DND-41 (cell line): ENCODE data around the gene SLC7A1.

Experiments
- ATAC-seq: fragments of 200-7000 bp; cut with Tn5 transposase; 3 replicates; pipeline ENCODE4 v1.9.1; 2021; ENCODE audit warnings: low read depth; ENCODE audit not compliant: insufficient read depth
- DNase-seq: peaks from one replicate; pipeline ENCODE4 v3.0.0-alpha.2; 2020
- H2AFZ ChIP-seq: 2 replicates; pipeline ENCODE4 v1.6.0; 2012; ENCODE audit warnings: low read depth, low read length
- H3K27ac ChIP-seq: 2 replicates; pipeline ENCODE4 v1.5.1; 2012; ENCODE audit warnings: low read length, inconsistent platforms
- H3K27me3 ChIP-seq: fragments of 200-600 bp; sonication (generic); 2 replicates; pipeline ENCODE4 v1.6.0; 2012; ENCODE audit warnings: low read length, mild to moderate bottlenecking, inconsistent platforms; ENCODE audit not compliant: insufficient read depth, poor library complexity
- H3K36me3 ChIP-seq: 2 replicates; pipeline ENCODE4 v1.5.1; 2012; ENCODE audit warnings: low read length, inconsistent platforms; ENCODE audit not compliant: insufficient read depth
- H3K4me1 ChIP-seq: 2 replicates; pipeline ENCODE4 v1.5.1; 2012; ENCODE audit warnings: mild to moderate bottlenecking, low read length; ENCODE audit not compliant: insufficient read depth
- H3K4me2 ChIP-seq: 2 replicates; pipeline ENCODE4 v1.6.0; 2012; ENCODE audit warnings: mild to moderate bottlenecking, moderate library complexity, low read length, inconsistent platforms; ENCODE audit not compliant: insufficient read depth
- H3K4me3 ChIP-seq, 2 experiments: fragments of 200-600 bp in 1 of 2; shearing (Covaris generic) in 1 of 2; 2 replicates each; pipeline ENCODE4 v1.5.1; 2012 to 2016; ENCODE audit warnings: inconsistent platforms in 2 of 2, low read length in 2 of 2, mild to moderate bottlenecking in 2 of 2, low read depth in 1 of 2, moderate library complexity in 1 of 2
- H3K79me2 ChIP-seq: 2 replicates; pipeline ENCODE4 v1.6.0; 2012; ENCODE audit warnings: low read length, inconsistent platforms; ENCODE audit not compliant: insufficient read depth
- H3K9ac ChIP-seq: 2 replicates; pipeline ENCODE4 v1.6.0; 2012; ENCODE audit warnings: low read depth, mild to moderate bottlenecking, inconsistent platforms, low read length, moderate library complexity
- H3K9me3 ChIP-seq: 2 replicates; pipeline ENCODE4 v1.5.1; 2012; ENCODE audit warnings: low read length, moderate library complexity, mild to moderate bottlenecking, inconsistent platforms; ENCODE audit not compliant: insufficient read depth, severe bottlenecking
- H4K20me1 ChIP-seq: 2 replicates; pipeline ENCODE4 v1.6.0; 2012; ENCODE audit warnings: low read length; ENCODE audit not compliant: insufficient read depth
- EZH2 ChIP-seq: IDR thresholded peaks from 3 replicates; pipeline ENCODE4 v1.6.1; 2012; ENCODE audit warnings: borderline replicate concordance, low read depth, mild to moderate bottlenecking, moderate library complexity, low read length, inconsistent platforms; ENCODE audit not compliant: severe bottlenecking
- TF ChIP-seq, protein P1 (sequence below): IDR thresholded peaks from 2 replicates; pipeline ENCODE4 v1.5.1; 2012; ENCODE audit warnings: borderline replicate concordance, low read length, moderate library complexity, mild to moderate bottlenecking; ENCODE audit not compliant: poor library complexity, severe bottlenecking; ENCODE audit errors: extremely low read depth

SLC7A1 gene

DNA sequence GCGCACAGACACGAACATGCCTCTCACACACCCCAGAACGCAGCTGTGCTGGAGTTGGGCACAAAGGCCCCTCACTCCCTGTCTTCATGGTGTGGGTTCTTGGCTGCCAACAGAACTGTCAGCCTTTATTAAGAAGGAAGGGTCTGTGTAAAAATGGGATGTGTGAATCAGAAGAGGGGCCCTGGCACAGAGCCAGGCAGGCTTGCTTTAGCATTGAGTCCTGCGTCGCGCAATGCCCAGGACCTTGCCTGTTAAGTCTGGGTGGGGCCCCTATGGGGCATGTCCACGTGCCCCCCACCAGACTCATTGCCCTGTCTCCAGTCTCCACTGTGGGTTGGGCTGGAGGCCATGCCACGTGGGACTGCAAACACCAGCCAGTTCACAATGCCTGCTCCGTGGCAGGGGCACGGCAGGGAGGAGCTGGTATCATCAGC is 84.8 kb downstream of the SLC7A1 start:
- peaks cover 69% of the 10 kb centered on the region for H3K36me3 ChIP-seq
- TF ChIP-seq EZH2, result no peak
- TF ChIP-seq, protein P1, sequence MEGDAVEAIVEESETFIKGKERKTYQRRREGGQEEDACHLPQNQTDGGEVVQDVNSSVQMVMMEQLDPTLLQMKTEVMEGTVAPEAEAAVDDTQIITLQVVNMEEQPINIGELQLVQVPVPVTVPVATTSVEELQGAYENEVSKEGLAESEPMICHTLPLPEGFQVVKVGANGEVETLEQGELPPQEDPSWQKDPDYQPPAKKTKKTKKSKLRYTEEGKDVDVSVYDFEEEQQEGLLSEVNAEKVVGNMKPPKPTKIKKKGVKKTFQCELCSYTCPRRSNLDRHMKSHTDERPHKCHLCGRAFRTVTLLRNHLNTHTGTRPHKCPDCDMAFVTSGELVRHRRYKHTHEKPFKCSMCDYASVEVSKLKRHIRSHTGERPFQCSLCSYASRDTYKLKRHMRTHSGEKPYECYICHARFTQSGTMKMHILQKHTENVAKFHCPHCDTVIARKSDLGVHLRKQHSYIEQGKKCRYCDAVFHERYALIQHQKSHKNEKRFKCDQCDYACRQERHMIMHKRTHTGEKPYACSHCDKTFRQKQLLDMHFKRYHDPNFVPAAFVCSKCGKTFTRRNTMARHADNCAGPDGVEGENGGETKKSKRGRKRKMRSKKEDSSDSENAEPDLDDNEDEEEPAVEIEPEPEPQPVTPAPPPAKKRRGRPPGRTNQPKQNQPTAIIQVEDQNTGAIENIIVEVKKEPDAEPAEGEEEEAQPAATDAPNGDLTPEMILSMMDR, result no peak

DNA sequence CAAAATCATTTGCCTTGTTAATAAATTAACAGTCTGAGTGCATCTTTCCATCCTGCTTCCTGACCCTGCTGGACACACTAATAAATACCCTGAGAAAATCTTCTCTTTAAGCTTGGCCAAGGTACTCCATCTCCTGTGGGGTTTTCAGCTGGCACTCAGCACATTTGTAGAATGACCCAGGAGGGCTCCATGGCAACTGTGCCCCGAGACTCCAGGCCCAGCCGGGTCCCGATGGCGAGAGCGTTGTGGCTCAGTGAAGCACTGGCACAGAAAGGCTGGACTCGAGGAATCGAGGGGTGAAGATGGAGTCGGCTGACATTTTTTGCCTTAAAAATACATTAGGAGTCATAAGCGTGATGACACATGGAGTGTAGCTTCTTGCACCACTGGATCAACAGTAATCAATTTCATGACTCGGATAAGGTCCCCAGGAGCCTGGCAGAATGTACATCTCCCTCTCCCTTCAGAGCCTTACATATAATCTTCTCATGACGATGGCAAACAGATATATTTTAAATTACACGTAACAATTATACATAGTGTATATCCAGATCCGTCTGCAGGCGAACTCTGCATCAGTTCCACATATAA is 85.4 kb downstream of the SLC7A1 start:
- Histone ChIP-seq H3K9me3 (no peaks in the 10 kb centered on the region), H3K9ac (no peak overlapping the region), H4K20me1 (peaks cover 43% of the 10 kb centered on the region), H3K79me2 (no peaks in the 10 kb centered on the region), H3K27ac (no peak overlapping the region), H3K36me3 (peaks cover 65% of the 10 kb centered on the region), H3K4me1 (no peaks in the 10 kb centered on the region), H3K4me2 (no peak overlapping the region), H3K4me3 (no peak overlapping the region), H3K27me3 (no peaks in the 10 kb centered on the region), H2AFZ (no peak overlapping the region)
- ATAC-seq (no peak), DNase-seq (no peak)
- TF ChIP-seq, protein P1, result no peak
- no peak for TF ChIP-seq EZH2

More for the DNA sequence above, 84.8 kb downstream of the SLC7A1 start:
- H3K4me1 ChIP-seq, result no peaks in the 10 kb centered on the region
- no peak overlapping the region for H3K4me3 ChIP-seq
- no peak overlapping the region for H2AFZ ChIP-seq
- H3K27ac ChIP-seq, result no peak overlapping the region
- no peak overlapping the region for H3K4me2 ChIP-seq
- ATAC-seq, result no peak
- H3K79me2 ChIP-seq, result no peaks in the 10 kb centered on the region
- no peaks in the 10 kb centered on the region for H3K9me3 ChIP-seq
- peaks cover 47% of the 10 kb centered on the region for H4K20me1 ChIP-seq
- H3K9ac ChIP-seq, result no peak overlapping the region
- DNase-seq, result no peak
- H3K27me3 ChIP-seq, result no peaks in the 10 kb centered on the region

GRCh38 chr13:29508876-29509252 is 86.6 kb downstream of the SLC7A1 start:
- Histone ChIP-seq H3K27me3 (no peaks in the 10 kb centered on the region), H3K27ac (no peak overlapping the region), H3K79me2 (no peaks in the 10 kb centered on the region), H3K9ac (no peak overlapping the region), H3K36me3 (peaks cover 62% of the 10 kb centered on the region), H3K4me1 (no peaks in the 10 kb centered on the region), H2AFZ (no peak overlapping the region), H4K20me1 (peaks cover 37% of the 10 kb centered on the region), H3K9me3 (no peaks in the 10 kb centered on the region), H3K4me3 (no peak overlapping the region), H3K4me2 (no peak overlapping the region)
- DNase-seq, result no peak
- TF ChIP-seq, protein P1, result no peak
- no peak for ATAC-seq
